ENCODE measurements around the gene PARVA. TPM values are rescaled to one million over a fixed set of nuclear protein-coding genes. Genes with fewer than 3 reads are reported as not detected.

Gene PARVA
- total RNA-seq, 1 experiment from 2014 or later: 31.5 TPM

GRCh38 chr11:12565406-12565805, 188.0 kb downstream of the PARVA start:
- BruUV-seq (replicated peaks): no TSS peak
- TF ChIP-seq CTCF (conservative IDR thresholded peaks at IDR 0.05): no peak
- no peak for TF ChIP-seq EZH2 (IDR thresholded peaks at IDR 0.05; ENCODE audit: low read depth)
- no peaks in the 10 kb centered on the region for H3K9me2 ChIP-seq (ENCODE audit: insufficient read depth)
- no peaks in the 10 kb centered on the region for H4K20me1 ChIP-seq (ENCODE audit: insufficient read depth)
- H2AFZ ChIP-seq: no peak overlapping the region
- intact Hi-C loops (cut with micrococcal nuclease; ENCODE audit: unreplicated experiment): no loop called here
- DNase-seq: no peak
- no peaks in the 10 kb centered on the region for H3K4me1 ChIP-seq (replicated peaks; ENCODE audit: insufficient read depth)
- H3K27me3 ChIP-seq (ENCODE audit: insufficient read depth, low read depth): no peaks in the 10 kb centered on the region
- no peaks in the 10 kb centered on the region for H3K36me3 ChIP-seq (ENCODE audit: low read depth)
- no peaks in the 10 kb centered on the region for H3F3A ChIP-seq (ENCODE audit: insufficient read depth, low read depth)
- H3K27ac ChIP-seq: no peak overlapping the region
- CTCF ChIA-PET: no interaction called here
- no peaks in the 10 kb centered on the region for H3K79me2 ChIP-seq (ENCODE audit: low read depth)
- H3K4me3 ChIP-seq: no peak overlapping the region
- H3K9me3 ChIP-seq (ENCODE audit: insufficient read depth, low read depth): no peaks in the 10 kb centered on the region
- no peak overlapping the region for H3K4me2 ChIP-seq
- POLR2A ChIA-PET (ENCODE audit: unreplicated experiment): interaction anchor here (0.7 kb wide), 1 partner anchor 199 kb away, joined by 3 read pairs; no protein-coding TSS in a partner anchor

GRCh38 chr11:12567746-12568460, 190.5 kb downstream of the PARVA start:
- H3K36me3 ChIP-seq (ENCODE audit: low read depth): no peaks in the 10 kb centered on the region
- H3K79me2 ChIP-seq (ENCODE audit: low read depth): no peaks in the 10 kb centered on the region
- no peaks in the 10 kb centered on the region for H4K20me1 ChIP-seq (ENCODE audit: insufficient read depth)
- CTCF ChIA-PET: no interaction called here
- BruUV-seq (replicated peaks): no TSS peak
- H3K4me2 ChIP-seq: no peak overlapping the region
- H3K4me3 ChIP-seq: no peak overlapping the region
- intact Hi-C loops (cut with micrococcal nuclease; ENCODE audit: unreplicated experiment): no loop called here
- DNase-seq: no peak
- H3K27me3 ChIP-seq (ENCODE audit: insufficient read depth, low read depth): no peaks in the 10 kb centered on the region
- H3K4me1 ChIP-seq (replicated peaks; ENCODE audit: insufficient read depth): no peaks in the 10 kb centered on the region
- no peaks in the 10 kb centered on the region for H3K9me3 ChIP-seq (ENCODE audit: insufficient read depth, low read depth)
- POLR2A ChIA-PET (ENCODE audit: unreplicated experiment): no interaction called here
- H2AFZ ChIP-seq: no peak overlapping the region
- TF ChIP-seq CTCF (conservative IDR thresholded peaks at IDR 0.05) (no peak), EZH2 (IDR thresholded peaks at IDR 0.05; ENCODE audit: low read depth) (no peak)
- no peaks in the 10 kb centered on the region for H3F3A ChIP-seq (ENCODE audit: insufficient read depth, low read depth)
- H3K9me2 ChIP-seq (ENCODE audit: insufficient read depth): no peaks in the 10 kb centered on the region
- H3K27ac ChIP-seq: no peak overlapping the region

GRCh38 chr11:12569499-12570425, 192.4 kb downstream of the PARVA start:
- no peaks in the 10 kb centered on the region for H3K9me2 ChIP-seq (ENCODE audit: insufficient read depth)
- H3K79me2 ChIP-seq (ENCODE audit: low read depth): no peaks in the 10 kb centered on the region
- no peaks in the 10 kb centered on the region for H3K9me3 ChIP-seq (ENCODE audit: insufficient read depth, low read depth)
- ChIA-PET POLR2A (ENCODE audit: unreplicated experiment) (no interaction called here), CTCF (no interaction called here)
- H3K27me3 ChIP-seq (ENCODE audit: insufficient read depth, low read depth): no peaks in the 10 kb centered on the region
- H3F3A ChIP-seq (ENCODE audit: insufficient read depth, low read depth): no peaks in the 10 kb centered on the region
- H3K4me2 ChIP-seq: no peak overlapping the region
- no peak for DNase-seq
- TF ChIP-seq EZH2 (IDR thresholded peaks at IDR 0.05; ENCODE audit: low read depth) (no peak), CTCF (conservative IDR thresholded peaks at IDR 0.05) (no peak)
- no peak overlapping the region for H2AFZ ChIP-seq
- no peaks in the 10 kb centered on the region for H3K4me1 ChIP-seq (replicated peaks; ENCODE audit: insufficient read depth)
- H3K36me3 ChIP-seq (ENCODE audit: low read depth): no peaks in the 10 kb centered on the region
- no peak overlapping the region for H3K27ac ChIP-seq
- BruUV-seq (replicated peaks): no TSS peak
- no peak overlapping the region for H3K4me3 ChIP-seq
- intact Hi-C loops (cut with micrococcal nuclease; ENCODE audit: unreplicated experiment): no loop called here
- no peaks in the 10 kb centered on the region for H4K20me1 ChIP-seq (ENCODE audit: insufficient read depth)
